HG03045 (cell line): ENCODE measurements around the gene SGSM1.

ENCODE experiments used
- ATAC-seq: cut with Tn5 transposase; IDR thresholded peaks from one replicate; pipeline ENCODE4 v1.9.1; 2021; ENCODE audit warnings: mild to moderate bottlenecking, moderate library complexity; ENCODE audit not compliant: unreplicated experiment

SGSM1 gene, protein sequence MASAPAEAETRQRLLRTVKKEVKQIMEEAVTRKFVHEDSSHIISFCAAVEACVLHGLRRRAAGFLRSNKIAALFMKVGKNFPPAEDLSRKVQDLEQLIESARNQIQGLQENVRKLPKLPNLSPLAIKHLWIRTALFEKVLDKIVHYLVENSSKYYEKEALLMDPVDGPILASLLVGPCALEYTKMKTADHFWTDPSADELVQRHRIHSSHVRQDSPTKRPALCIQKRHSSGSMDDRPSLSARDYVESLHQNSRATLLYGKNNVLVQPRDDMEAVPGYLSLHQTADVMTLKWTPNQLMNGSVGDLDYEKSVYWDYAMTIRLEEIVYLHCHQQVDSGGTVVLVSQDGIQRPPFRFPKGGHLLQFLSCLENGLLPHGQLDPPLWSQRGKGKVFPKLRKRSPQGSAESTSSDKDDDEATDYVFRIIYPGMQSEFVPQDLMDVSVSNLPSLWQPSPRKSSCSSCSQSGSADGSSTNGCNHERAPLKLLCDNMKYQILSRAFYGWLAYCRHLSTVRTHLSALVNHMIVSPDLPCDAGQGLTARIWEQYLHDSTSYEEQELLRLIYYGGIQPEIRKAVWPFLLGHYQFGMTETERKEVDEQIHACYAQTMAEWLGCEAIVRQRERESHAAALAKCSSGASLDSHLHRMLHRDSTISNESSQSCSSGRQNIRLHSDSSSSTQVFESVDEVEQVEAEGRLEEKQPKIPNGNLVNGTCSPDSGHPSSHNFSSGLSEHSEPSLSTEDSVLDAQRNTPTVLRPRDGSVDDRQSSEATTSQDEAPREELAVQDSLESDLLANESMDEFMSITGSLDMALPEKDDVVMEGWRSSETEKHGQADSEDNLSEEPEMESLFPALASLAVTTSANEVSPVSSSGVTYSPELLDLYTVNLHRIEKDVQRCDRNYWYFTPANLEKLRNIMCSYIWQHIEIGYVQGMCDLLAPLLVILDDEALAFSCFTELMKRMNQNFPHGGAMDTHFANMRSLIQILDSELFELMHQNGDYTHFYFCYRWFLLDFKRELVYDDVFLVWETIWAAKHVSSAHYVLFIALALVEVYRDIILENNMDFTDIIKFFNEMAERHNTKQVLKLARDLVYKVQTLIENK

DNA sequence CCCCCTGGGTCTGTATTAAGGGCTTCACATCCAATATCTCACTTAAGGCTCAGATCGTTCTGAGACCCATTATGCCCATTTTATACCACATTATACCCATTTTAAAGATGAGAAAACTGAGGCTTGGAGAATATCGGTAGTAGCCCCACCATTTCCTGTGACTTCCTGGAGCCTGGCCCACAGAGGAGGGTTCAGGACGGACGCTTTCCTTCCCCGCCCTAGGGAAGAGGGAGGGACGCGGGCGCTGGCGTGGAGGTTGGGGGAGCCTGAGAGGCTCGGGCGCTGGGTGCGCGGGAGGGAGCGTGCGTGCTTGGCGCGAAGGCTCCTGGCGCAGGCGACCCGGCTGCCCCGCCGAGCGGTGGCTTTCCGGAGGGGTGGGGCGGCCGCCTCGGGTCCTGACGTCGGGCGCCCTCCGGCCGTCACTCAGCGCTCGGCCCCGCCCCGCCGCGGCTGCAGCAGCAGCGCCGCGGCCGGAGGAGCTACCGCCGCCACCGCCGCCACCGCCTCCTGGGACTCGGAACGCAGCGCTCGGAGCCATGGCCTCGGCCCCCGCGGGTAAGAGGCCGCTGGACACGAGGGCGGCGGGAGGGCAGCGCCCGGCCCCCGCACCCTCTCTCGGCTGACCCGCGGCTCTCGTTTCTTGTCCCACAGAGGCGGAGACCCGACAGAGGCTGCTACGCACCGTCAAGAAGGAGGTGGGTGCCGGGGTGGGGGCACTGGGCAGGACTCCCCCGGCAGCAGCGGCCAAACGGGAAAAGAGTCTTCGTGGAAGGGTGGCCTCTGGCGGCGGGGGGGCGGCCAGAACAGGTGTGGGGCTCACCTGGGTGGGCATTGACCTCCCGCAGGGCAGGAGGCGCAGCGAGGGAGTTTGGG, at the start of gene SGSM1:
SGSM1 (plus strand) TSS at position 422 of the 873 bp plus-strand sequence; CDS start at position 537, 115 bp downstream.
- peak; percentile 54 for ATAC-seq

DNA sequence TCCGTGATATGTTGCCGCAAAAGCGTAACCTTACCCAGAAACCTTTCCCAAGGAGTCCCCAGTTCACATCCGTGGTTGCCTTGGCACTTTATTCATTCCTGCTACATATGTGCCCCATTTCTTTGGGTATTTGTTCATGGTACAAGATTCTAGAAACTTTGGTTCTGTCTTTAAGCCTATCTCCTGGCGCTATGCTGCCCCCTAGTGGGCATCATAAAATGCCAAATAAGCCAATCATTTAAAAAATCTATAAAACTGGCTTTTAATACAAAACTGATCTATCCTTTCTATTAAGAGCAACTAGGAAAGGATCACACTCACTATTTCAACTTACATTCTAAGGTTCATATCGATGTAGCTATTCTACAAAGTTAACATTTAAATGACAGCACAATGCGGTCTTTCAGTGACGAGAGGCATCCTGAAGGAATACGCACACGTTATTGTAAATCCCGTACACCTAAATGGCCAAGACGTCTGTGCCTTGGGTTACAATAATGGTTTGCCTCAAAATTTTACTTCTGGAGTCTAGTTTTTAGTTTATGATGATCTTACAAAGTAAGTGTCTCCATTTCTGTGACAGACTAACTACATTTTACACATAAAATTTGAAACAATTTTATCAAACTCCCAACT, 47.7 kb upstream of the SGSM1 start:
- no peak for ATAC-seq

DNA sequence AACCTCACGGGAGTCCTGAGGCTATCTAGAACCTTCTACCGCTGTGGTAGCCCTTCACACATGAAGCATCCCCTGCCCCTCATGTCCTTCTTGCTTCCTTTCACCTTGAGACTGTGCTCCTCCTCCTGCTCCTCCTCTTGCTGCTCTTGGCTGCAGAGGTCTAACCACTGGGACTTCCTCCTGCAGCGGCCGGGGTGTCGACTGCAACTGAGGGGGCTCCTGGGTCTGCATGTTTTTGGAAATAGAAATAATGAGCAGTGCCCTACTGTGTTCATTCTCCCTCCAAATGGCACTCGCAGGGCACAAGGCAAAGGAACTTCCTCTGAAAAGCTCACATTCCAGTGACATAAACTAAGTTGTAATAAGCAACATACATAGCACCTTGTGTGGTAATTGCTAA, 46.2 kb upstream of the SGSM1 start:
- ATAC-seq = no peak

DNA sequence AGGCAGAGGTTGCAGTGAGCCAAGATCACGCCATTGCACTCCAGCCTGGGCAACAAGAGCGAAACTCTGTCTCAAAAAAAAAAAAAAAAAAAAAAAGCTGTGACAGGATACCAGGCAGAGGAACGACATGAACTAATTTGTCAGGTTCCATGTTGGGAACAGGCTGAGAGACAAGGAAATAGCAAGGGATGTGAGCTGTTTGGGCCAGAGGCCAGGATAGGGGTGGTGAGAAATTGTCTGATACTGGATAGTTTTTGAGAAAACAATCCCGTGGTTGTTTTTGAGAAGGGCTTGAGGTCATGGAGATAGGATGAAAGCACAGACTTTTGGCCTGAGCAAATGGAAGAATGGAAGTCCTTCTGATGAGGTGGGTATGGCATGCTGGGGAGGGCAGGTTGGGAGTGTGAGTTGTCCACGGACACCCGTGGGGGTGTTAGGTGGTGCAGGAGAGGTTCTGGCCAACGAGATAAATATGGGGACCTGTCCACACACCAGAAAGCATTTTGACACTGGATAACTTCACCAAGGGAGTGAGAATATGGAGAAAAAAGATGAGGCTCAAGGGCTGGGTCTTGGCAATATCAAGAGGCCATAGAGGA, 45.2 kb upstream of the SGSM1 start:
- no peak for ATAC-seq

DNA sequence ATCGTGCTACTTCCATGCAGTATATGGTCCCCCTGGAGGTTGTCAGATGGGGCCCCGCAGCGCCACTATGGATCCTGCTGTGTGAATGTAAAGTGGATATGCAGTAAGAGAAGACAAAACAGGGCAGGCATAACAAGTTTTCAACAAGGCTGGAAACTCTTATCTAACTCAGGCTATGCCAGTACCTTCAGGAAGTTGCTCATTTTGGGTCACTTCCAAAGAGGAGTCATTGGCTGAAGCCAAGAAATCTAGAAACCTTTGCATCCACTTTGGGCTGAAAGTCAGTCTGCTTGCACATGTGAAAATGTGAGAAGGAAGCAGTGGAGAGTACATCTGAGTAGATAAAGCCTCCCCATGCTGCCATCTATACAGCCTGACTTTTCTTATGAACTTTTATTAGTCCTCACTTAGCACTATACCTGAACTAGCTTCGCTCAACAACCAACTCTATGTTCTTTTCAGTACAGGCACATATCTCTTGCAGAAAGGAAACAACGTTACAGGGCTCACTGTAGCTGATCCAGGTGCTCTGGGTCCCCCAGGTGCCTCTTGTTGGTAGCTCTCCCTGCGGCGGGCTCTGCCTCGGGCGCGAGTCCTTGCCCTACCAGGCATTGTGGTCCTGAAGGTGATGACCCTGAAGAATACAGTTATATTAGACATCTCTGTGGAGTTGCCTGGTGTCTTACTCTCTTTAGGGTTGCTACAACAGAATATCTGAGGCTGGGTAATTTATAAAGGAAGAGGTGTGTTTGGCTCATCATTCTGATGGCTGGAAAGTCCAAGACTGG, 43.9 kb upstream of the SGSM1 start:
- ATAC-seq = no peak

DNA sequence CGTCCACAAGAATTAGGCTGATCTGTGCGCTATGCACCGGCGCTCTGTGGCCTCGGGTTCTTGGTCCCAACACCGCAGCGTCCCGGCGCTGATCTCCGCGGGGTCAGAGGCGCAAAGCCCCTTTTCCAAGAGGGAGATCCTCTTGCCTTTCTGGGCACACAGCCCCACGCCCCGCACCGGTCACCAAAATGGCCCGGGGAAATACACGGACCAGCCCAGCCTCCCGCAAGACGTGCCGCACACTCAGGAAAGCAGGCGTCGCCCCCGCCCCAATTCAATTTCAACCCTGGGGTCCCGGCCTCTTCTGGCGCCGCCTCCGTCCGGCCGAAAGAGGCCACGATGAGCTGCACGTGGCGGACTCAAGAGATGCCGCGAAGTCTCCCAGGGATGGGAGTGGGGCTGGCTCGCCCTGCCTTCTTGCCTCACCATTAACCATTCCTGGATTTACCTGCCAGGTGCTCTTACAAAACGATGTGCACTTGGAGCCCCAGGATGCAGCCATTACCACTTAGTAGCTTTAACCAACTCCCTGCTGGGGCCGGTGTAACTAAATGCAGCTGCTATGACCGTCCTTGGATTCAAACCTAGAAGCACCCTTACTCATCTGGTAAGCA, 42.0 kb upstream of the SGSM1 start:
- no peak for ATAC-seq

DNA sequence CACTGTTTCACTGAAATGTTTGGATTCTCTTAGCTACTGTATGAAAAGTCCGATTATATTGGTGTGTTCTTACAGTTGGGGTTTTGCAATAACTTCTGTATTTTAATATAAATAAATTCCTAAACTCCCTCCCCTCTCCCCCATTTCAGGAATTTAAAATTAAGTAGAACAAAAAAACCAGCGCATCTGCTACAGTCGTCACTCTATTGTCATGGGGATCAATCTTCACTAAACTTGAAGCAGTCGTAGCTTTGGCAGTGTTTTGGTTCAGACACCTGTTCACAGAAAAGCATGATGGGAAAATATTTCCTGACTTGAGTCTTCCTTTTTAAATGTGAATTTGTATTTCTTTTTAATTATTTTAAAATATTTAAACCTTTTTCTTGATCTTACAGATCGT, 40.8 kb upstream of the SGSM1 start:
- ATAC-seq = no peak

DNA sequence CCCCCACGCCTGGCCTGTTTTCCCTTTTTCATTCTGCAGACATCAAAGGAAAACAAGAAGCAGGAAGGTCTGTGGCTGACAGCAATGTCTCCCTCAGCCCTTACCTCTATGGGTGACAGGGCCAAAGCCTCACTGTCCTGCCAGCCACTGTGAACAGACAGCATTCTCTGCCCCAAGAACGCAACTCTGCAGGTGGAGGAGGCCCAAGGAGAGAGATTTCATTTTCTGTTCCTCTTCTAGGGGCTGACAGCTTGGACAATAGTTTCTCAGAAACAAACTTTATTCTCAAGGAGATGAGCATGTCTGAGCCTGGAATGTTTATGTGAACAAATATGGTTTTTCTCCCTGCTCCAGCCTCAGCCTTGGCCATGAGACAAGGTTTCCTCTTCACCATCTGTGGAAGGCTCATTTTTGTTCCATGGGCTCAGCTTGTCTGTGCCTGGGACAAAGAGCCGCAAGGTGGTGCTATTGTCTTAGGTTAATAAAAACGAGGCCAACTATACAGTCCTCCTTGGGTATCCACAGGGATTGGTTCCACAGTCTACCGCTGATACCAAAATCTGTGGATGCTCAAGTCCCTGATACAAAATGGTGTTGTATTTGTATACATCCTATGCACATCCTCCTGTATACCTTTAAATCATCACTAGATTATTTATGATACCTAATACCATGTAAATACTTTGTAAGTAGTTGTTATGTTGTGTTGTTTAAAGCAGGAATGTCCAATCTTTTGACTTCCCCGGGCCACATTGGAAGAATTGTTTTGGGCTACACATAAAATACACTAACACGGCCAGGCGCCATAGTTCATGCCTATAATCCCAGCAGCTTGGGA, 37.3 kb upstream of the SGSM1 start:
- ATAC-seq = no peak

DNA sequence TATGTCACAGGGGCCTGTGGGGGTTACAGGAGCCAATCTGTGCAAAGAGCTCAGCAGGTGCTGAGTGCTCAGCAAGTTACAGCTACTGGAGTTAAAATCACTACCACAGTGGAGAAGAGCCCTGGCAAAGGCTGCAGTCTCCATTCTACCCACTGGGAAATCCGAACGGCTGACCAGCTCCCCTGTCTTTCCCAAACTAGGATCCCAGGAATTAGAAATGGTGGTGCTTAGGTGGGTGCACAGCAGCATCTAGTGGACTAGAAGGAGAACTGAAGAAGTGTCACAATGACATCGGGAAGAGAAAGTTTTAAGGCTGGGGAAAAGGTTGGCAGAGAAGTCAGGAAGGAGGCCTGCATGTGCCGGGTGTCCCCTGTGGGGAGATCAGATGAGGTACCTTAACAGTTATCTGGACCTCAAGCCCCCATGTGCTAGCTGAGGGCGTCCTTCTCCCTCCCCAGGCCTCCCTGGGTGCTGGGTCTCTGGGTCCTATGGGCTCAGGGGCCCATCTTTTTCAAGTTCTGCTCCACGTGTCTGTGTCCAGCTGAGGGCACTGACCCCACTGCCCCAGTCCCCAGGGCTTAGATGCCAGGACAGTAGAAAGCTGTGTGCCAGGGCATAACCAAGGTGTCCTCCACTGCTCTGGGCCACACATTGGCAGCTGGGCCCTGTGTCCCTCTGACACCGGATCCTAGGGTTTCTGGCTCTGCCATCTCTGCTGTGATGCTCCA, 33.4 kb upstream of the SGSM1 start:
- ATAC-seq = no peak

DNA sequence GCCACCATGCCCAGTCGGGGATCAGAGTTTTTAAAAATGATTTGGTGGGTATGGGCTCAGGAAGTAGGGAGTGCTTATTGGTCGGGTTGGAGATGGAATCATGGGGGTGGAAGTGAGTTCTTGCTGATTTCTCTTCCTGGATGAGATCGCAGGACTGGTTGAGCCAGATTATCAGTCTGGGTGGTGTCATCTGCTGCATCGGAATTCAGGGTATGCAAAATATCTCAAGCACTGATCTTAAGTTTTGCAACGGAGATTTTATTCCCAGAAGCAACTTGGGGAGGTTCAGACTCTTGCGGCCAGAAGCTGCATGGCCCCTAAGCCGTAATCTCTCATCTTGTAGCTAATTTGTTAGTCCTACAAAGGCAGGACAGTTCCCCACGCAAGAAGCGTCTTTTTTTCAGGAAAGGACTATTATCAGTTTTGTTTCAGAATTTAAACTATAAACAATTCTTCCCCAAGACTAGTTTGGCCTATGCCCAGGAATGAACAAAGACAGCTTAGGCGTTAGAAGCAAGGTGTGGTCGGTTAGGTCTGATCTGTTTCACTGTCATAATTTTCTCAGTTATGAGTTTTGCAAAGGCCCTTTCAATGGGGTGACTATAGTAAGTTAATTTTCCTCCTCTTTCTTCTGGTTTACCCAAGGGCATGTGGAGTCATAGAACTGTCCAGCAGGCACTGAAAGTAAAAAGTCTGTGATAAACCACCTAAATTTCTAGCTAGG, 30.1 kb upstream of the SGSM1 start:
- no peak for ATAC-seq

DNA sequence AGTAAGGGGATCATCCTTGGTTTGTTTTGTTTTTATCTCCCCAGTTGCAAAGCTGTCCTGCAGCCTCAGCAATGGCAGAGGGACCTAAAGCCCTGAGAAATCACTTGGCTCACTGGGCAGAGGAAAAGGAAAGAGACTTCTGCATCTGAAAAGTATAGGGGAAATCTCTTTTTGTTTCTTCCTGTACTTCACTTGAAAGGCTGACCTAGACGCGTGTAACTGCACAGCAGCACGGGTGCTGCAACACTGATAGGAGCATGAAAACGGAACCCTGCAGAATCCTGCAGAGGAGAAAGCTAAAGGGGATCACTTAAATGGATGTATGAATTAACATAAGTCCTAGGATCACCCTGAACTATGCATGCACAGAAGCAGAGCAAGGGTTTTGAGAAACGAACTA, 29.5 kb upstream of the SGSM1 start:
- no peak for ATAC-seq

DNA sequence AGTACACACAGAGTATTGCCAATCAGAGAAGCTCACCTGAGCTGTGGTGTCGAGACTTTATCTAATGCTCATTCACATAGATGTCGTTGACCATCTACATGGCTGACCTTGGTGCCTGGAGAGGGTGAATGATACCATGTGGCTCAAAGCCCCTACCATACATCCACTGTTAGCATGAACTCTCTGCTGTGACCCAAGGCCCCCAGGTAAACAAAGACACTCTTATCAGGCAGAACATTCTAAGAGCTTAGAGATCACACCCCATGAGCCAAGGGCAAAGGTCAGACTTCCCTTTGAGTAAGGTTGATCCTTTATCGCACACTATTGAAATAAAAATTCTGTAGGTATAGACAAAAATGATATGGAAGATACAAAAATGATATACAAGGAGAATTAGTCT, 16.5 kb upstream of the SGSM1 start:
- ATAC-seq = no peak

DNA sequence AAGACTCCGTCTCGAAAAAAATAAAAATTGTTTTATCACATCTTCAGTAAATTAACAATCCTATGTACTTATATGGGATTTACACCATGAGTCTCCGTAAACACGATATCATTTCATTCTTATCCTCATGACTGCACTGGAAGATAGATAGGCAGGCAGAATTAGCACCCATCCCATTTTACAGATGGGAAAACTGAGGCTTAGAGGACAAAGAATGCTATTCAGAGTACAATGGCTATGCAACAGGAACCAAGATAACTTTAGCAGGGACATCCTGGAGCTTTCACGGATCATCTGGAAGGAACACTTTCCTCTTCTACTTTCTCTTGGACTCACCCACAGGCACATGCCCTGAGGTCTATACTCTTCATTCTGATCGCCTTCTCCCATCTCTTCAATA, 14.6 kb upstream of the SGSM1 start:
- no peak for ATAC-seq

DNA sequence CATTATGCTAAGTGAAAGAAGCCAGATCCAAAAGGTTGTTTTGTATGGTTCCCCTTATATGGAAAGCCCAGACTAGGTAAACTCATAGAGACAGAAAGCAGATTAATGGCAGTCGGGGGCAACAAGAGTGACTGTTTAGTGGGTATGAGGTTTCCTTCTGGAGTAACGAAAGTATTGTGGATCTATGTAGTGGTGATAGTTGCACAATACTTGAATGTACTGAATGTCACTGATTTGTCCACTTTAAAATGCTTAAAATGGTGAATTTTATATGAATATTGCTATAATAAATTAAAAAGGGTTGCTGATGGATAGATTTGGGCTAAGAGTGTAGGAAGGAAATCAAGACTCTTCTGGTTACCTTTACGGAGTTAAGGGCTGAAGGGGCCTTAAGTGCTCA, 10.0 kb upstream of the SGSM1 start:
- no peak for ATAC-seq

DNA sequence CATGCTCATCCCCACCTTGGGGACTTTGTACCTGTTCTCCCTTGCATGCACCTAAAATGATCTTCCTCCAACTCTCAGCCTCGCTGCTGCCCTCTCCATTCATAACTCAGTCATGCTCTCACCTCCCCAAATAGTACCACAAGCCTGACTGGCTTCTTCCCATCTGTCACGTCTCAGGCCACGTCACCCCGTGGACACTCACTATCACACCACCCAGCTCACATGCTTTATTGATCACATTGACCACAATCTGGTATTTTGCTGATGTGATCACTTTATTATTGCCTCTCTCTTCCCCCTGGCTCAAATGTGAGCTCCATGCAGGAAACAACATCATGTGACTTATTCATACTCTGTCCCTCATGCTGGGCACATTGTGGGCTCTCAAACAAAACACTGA, 9.2 kb upstream of the SGSM1 start:
- ATAC-seq = no peak

DNA sequence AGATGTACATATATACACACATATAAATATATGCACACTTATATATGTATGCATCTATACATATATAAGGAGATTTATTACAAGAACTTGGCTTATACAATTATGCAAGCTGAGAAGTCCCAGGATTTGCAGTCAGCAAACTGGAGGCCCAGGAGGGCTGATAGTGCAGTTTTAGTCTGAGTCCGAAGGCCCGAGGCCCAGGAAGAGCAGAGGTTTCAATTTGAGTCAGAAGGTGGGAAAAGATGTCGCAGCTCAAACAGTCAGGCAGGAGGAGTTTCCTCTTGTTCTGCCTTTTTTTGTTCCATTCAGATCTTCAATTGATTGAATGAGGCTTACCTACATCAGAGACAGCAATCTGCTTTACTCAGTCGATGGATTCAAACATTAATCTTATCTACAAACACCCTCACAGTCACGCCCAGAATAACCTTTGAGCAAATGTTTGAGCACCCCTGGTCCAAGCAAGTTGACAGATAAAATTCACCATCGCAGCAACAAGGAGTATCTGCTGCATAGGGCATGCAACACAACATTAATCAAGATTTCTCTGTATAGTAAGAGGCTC, 4.0 kb upstream of the SGSM1 start:
- no peak for ATAC-seq
